ENCODE results near the gene FLNA.
"Not testable (repeated sequence)": the region's sequence is repeated elsewhere in the genome, so short reads cannot be mapped to it uniquely, and the experiment has no call there.

FLNA gene

DNA sequence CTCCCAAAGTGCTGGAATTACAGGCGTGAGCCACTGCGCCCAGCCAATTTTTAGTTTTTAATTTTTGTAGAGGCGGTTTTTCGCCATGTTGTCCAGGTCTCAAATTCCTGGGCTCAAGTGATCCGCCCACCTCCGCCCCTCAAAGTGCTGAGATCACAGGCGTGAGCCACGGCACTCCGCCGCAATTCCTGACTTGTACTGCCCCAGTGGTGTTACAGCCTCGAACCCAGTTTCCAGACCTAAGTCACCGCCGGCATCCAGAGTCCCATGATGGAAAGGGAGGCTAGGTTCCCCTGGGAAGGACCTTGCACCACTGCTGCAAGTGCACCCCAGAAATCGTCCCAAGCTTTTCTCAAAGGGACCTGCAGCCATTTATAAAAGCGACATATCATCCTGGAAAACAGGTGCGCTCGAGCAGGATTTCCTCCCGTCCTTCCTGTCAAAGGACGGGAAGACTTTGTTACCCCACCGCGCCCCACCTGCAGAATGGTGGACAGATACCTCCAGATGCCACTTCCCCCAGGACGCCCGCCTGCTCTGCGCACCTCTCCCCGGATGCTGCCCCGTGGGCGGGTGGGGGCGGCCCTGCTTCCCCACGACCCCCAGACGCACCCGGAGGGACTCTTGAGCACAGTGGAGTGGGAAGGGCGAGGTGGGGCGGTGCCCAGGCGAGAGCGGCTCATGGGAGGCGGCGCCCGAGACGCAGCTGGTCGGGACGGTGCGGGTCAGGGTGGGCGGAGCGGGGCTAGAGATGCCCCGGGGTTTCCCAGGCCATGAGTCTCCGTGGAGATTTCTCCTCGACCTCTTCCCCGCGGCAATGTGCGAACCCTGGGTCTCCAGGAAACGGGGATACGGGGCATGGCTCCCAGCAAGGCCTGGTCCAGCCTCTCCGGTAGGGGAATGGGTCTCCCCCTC, 22.8 kb upstream of the FLNA start:
- peak; percentile 72 for ATAC-seq
- TF ChIP-seq TOX (CRISPR knock-in tag; IDR thresholded peaks at IDR 0.05; ENCODE audit: borderline replicate concordance) = no peak
- TF ChIP-seq ZNF70 (CRISPR knock-in tag; IDR thresholded peaks at IDR 0.05) = no peak
- no peak for TF ChIP-seq CSRNP3 (CRISPR knock-in tag; IDR thresholded peaks at IDR 0.05)
- no peak for TF ChIP-seq ZNF565 (CRISPR knock-in tag; conservative IDR thresholded peaks at IDR 0.05; ENCODE audit: low read depth)

DNA sequence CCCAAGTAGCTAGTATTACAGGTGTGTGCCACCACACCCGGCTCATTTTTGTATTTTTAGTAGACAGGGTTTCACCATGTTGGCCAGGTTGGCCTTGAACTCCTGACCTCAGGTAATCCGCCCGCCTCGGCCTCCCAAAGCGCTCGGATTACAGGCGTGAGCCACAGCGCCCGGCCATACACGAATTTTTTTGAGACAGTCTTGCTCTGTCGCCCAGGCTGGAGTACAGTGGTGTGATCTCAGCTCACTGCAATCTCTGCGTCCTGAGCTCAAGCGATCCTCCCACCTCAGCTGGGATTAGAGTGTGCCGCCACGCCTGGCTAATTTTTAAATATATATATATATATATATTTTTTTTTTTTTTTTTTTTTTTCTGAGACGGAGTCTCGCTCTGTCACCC, 21.9 kb upstream of the FLNA start:
- ATAC-seq = not testable (repeated sequence)

DNA sequence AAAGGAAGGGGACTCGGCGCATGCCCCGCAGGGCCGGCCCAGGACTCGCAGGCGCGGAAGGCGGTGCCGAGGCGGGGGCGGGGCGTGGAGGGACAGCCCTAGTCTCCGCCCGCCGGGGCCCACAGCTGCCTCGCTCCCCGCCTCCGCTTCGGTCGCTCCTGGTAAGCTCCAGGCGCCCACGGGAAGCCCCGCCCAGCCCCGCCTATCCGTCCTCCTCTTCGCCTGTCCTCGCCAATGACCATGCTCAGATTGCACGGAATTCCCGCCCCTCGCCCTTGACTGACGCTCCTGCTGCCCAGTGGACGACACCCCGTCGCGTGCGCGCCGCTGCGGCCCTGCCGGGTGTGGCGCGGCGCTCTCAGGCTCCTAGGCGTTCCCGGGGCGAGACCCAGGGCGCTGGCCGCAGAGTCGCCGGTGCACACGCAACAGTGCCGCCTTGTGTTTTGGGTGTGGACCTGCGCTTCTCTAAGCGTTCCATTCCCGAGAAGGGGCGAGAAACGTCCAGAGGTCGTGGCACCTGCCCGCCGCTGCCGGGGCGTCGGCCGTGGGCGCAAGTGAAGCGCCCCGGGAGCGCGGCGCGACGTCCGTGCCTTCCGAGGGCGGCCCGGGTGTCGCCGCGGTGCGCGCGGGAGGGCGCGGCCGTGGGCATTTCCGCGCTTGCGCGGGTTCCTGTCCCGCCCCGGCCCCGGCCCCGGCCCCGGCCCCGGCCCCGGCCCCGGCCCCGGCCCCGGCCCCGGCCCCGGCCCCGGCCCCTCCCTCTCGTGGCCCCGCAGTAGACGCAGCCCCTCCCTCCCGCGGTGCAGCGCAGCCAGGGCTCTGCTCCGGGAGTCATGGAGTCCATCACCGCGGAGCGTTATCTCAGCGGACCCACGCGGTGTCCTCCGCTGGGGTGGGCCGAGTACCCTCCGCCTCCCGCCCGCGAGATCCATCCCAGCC, 15.6 kb upstream of the FLNA start:
- peak; percentile 77 for ATAC-seq

GRCh38 chrX:154388649-154389048, 14.2 kb upstream of the FLNA start:
- peak; percentile 2 for ATAC-seq

- ATAC-seq = peak; percentile 52
Measured at GRCh38 chrX:154388094-154388493, 13.7 kb upstream of the FLNA start.

GRCh38 chrX:154384284-154384892, 10.0 kb upstream of the FLNA start:
- ATAC-seq = no peak
- TF ChIP-seq, protein P1, sequence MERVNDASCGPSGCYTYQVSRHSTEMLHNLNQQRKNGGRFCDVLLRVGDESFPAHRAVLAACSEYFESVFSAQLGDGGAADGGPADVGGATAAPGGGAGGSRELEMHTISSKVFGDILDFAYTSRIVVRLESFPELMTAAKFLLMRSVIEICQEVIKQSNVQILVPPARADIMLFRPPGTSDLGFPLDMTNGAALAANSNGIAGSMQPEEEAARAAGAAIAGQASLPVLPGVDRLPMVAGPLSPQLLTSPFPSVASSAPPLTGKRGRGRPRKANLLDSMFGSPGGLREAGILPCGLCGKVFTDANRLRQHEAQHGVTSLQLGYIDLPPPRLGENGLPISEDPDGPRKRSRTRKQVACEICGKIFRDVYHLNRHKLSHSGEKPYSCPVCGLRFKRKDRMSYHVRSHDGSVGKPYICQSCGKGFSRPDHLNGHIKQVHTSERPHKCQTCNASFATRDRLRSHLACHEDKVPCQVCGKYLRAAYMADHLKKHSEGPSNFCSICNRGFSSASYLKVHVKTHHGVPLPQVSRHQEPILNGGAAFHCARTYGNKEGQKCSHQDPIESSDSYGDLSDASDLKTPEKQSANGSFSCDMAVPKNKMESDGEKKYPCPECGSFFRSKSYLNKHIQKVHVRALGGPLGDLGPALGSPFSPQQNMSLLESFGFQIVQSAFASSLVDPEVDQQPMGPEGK (CRISPR knock-in tag; IDR thresholded peaks at IDR 0.05; ENCODE audit: borderline replicate concordance) = no peak
- TF ChIP-seq CSDC2 (CRISPR knock-in tag; IDR thresholded peaks at IDR 0.05) (no peak), ISL1 (CRISPR knock-in tag; IDR thresholded peaks at IDR 0.05) (no peak)

GRCh38 chrX:154383359-154384283, 9.2 kb upstream of the FLNA start:
- ATAC-seq = no peak
- TF ChIP-seq TCF4 (CRISPR knock-in tag; IDR thresholded peaks at IDR 0.05; ENCODE audit: borderline replicate concordance) = no peak
- TF ChIP-seq CSDC2 (CRISPR knock-in tag; IDR thresholded peaks at IDR 0.05) = no peak
- no peak for TF ChIP-seq ZNF70 (CRISPR knock-in tag; IDR thresholded peaks at IDR 0.05)
- TF ChIP-seq, protein P2, sequence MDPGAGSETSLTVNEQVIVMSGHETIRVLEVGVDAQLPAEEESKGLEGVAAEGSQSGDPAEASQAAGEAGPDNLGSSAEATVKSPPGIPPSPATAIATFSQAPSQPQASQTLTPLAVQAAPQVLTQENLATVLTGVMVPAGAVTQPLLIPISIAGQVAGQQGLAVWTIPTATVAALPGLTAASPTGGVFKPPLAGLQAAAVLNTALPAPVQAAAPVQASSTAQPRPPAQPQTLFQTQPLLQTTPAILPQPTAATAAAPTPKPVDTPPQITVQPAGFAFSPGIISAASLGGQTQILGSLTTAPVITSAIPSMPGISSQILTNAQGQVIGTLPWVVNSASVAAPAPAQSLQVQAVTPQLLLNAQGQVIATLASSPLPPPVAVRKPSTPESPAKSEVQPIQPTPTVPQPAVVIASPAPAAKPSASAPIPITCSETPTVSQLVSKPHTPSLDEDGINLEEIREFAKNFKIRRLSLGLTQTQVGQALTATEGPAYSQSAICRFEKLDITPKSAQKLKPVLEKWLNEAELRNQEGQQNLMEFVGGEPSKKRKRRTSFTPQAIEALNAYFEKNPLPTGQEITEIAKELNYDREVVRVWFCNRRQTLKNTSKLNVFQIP (CRISPR knock-in tag; IDR thresholded peaks at IDR 0.05; ENCODE audit: borderline replicate concordance, low read depth) = no peak
- no peak for TF ChIP-seq ESRRG (CRISPR knock-in tag; IDR thresholded peaks at IDR 0.05)
- no peak for TF ChIP-seq ARNTL (CRISPR knock-in tag; IDR thresholded peaks at IDR 0.05; ENCODE audit: borderline replicate concordance, low read depth)
- TF ChIP-seq ZFP30 (CRISPR knock-in tag; IDR thresholded peaks at IDR 0.05) = no peak
- no peak for TF ChIP-seq TOX (CRISPR knock-in tag; IDR thresholded peaks at IDR 0.05; ENCODE audit: borderline replicate concordance)
- no peak for TF ChIP-seq RARB (CRISPR knock-in tag; IDR thresholded peaks at IDR 0.05)
- TF ChIP-seq GLIS3 (CRISPR knock-in tag; IDR thresholded peaks at IDR 0.05) = no peak
- no peak for TF ChIP-seq SNAI2 (CRISPR knock-in tag; IDR thresholded peaks at IDR 0.05)
- TF ChIP-seq ISL1 (CRISPR knock-in tag; IDR thresholded peaks at IDR 0.05) = no peak
- TF ChIP-seq ZNF8 (CRISPR knock-in tag; IDR thresholded peaks at IDR 0.05) = no peak
- TF ChIP-seq ZNF565 (CRISPR knock-in tag; conservative IDR thresholded peaks at IDR 0.05; ENCODE audit: low read depth) = no peak
- TF ChIP-seq PPARA (CRISPR knock-in tag; IDR thresholded peaks at IDR 0.05; ENCODE audit: borderline replicate concordance) = no peak
- TF ChIP-seq OSR1 (CRISPR knock-in tag; IDR thresholded peaks at IDR 0.05) = no peak
